ENCODE data around the gene NEURL1B. TPM values are rescaled to one million over a fixed set of nuclear protein-coding genes. Genes with fewer than 3 reads are reported as not detected.

NEURL1B gene
- total RNA-seq, 1 experiment from 2014 or later: 0.32 TPM

- in situ Hi-C loops (cut with HindIII; ENCODE audit: low pct_unique_long_range_greater_than_20kb, low sequenced_read_pairs): no loop called here
- no peak for DNase-seq (ENCODE audit: low read depth, low spot score)
Measured at GRCh38 chr5:172725273-172725672, 84.2 kb downstream of the NEURL1B start.

DNA sequence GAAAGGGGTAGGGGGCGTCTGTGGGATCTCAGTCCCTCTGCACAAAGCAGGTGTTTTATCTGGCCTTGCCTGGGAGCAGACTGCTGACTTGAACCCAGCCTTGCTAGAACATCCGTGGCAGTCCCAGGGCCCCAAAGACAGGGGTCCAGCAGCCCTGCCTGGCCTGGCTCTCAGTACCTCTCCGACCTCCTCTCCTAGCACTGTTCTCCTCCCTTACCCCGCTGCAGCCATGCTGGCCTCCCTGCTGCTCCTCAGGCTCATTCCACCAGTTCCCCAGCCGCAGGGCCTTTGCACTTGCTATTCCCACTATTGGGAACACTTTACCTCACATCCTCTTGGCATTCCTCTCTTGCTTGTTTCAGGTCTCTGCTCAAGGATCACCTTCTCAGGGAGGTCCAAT, 84.7 kb downstream of the NEURL1B start:
- no peak for DNase-seq (ENCODE audit: low read depth, low spot score)
- in situ Hi-C loops (cut with HindIII; ENCODE audit: low pct_unique_long_range_greater_than_20kb, low sequenced_read_pairs): no loop called here

DNA sequence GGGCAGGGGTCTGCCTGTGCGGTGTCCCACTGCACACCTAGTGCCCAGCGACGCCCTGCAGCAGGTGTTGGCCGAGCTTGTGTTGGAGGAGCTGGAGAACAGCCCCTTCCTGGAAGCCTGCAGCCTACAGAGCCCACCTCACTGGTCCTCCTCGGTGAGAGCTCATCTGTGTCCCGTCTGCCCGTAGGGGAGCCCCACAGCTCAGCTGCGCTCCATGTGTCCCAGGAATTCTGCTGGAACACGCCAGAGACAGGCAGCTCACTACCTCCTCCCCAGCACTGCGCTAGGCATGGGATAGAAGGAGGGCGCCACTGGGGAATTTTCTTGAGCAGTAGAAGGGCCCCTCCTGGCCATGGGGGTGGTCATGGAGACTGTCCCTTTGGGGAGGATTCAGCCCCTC, 85.9 kb downstream of the NEURL1B start:
- no peak for DNase-seq (ENCODE audit: low read depth, low spot score)
- in situ Hi-C loops (cut with HindIII; ENCODE audit: low pct_unique_long_range_greater_than_20kb, low sequenced_read_pairs): no loop called here

GRCh38 chr5:172727551-172727950, 86.5 kb downstream of the NEURL1B start:
- in situ Hi-C loops (cut with HindIII; ENCODE audit: low pct_unique_long_range_greater_than_20kb, low sequenced_read_pairs): no loop called here
- no peak for DNase-seq (ENCODE audit: low read depth, low spot score)

GRCh38 chr5:172728481-172729241, 87.6 kb downstream of the NEURL1B start:
- DNase-seq (ENCODE audit: low read depth, low spot score): no peak
- in situ Hi-C loops (cut with HindIII; ENCODE audit: low pct_unique_long_range_greater_than_20kb, low sequenced_read_pairs): no loop called here

GRCh38 chr5:172729588-172729987, 88.5 kb downstream of the NEURL1B start:
- no peak for DNase-seq (ENCODE audit: low read depth, low spot score)
- in situ Hi-C loops (cut with HindIII; ENCODE audit: low pct_unique_long_range_greater_than_20kb, low sequenced_read_pairs): no loop called here

GRCh38 chr5:172730222-172730621, 89.2 kb downstream of the NEURL1B start:
- DNase-seq (ENCODE audit: low read depth, low spot score): no peak
- in situ Hi-C loops (cut with HindIII; ENCODE audit: low pct_unique_long_range_greater_than_20kb, low sequenced_read_pairs): no loop called here

- in situ Hi-C loops (cut with HindIII; ENCODE audit: low pct_unique_long_range_greater_than_20kb, low sequenced_read_pairs): no loop called here
- DNase-seq (ENCODE audit: low read depth, low spot score): no peak
Measured at GRCh38 chr5:172730981-172731679, 90.1 kb downstream of the NEURL1B start.

GRCh38 chr5:172731680-172732074, 90.6 kb downstream of the NEURL1B start:
- in situ Hi-C loops (cut with HindIII; ENCODE audit: low pct_unique_long_range_greater_than_20kb, low sequenced_read_pairs): no loop called here
- no peak for DNase-seq (ENCODE audit: low read depth, low spot score)

DNA sequence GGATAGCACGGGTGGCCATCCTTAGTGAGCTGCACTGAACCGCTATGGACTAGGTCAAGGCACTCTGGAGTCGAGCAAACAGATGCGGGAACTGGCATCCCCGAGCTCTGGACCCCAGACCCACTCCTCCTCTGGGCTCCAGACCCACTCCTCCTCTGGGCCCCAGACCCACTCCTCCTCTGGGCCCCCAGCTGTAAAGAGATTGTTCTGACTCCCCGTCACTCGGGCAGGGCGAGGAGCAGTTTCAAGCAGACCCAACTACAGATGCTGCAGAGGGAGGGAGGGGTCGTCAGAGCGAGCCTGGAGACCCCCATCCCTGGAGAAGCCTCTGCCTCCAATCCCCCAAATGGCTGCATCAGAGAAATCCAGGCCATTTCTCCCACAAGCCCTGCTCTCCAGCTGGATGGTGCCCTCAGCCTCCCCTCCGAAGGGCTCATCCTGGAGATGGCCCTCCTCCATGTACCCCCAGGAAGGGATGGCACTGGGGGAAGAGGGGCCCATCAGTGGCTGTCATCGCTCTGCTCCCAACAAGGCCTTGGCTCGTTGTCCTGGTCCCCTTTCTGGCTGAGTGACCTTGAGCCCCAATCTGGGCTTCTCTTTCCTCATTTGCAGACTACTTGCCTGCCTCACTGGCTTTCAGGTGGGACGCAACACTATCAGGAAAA, 91.3 kb downstream of the NEURL1B start:
- in situ Hi-C loops (cut with HindIII; ENCODE audit: low pct_unique_long_range_greater_than_20kb, low sequenced_read_pairs): no loop called here
- no peak for DNase-seq (ENCODE audit: low read depth, low spot score)

- no peak for DNase-seq (ENCODE audit: low read depth, low spot score)
- in situ Hi-C loops (cut with HindIII; ENCODE audit: low pct_unique_long_range_greater_than_20kb, low sequenced_read_pairs): no loop called here
Measured at GRCh38 chr5:172733131-172733973, 92.3 kb downstream of the NEURL1B start.

DNA sequence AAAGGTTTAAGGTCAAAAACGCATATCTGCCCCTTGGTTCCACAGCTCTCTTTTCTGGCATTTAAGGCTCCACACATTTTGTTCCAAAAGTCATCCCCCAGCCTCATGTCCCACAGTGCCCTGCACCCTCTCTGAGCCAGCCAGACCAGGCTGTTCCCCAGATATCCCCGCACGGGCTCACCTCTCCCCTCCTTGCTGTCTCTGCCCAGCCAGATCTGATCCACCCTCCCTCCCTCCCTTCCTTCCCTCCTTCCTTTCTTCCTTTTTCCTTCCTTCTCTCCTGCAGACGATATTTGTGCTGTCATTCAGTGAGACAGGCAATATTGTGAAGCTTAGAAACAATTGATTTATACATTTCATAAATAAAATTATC, 92.9 kb downstream of the NEURL1B start:
- in situ Hi-C loops (cut with HindIII; ENCODE audit: low pct_unique_long_range_greater_than_20kb, low sequenced_read_pairs): no loop called here
- DNase-seq (ENCODE audit: low read depth, low spot score): no peak

GRCh38 chr5:172735141-172735831, 94.2 kb downstream of the NEURL1B start:
- in situ Hi-C loops (cut with HindIII; ENCODE audit: low pct_unique_long_range_greater_than_20kb, low sequenced_read_pairs): no loop called here
- DNase-seq (ENCODE audit: low read depth, low spot score): no peak

DNA sequence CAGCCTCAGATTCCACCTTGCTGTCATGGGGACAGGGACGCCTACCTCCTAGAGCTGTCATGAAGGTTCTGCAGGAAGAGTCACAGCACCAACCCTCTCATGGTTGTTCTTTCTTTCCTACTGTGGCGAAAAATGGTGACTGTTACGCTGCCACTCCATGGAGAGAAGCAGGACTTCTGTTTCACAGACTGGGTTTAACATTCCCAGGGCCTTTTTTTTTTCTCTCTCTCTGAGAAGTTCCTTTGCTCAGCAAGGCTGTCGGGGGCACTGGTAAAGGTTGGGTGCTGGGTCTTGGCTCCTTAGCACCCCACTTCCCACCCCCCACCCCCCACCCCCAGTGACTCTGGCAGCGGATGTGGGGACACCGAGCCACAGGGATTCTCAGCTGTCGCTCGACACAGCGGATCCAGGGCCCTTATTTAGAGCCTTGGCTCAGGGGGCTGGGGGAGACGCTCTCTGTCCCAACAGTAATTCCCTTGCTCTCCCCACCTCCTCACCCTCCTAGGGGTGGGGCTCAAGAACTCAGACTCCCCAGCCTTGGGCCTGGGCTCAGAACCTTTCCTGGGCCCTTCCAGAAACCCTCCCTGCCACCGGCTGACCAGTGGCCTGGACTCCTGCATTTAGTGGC, 95.6 kb downstream of the NEURL1B start:
- in situ Hi-C loops (cut with HindIII; ENCODE audit: low pct_unique_long_range_greater_than_20kb, low sequenced_read_pairs): no loop called here

DNA sequence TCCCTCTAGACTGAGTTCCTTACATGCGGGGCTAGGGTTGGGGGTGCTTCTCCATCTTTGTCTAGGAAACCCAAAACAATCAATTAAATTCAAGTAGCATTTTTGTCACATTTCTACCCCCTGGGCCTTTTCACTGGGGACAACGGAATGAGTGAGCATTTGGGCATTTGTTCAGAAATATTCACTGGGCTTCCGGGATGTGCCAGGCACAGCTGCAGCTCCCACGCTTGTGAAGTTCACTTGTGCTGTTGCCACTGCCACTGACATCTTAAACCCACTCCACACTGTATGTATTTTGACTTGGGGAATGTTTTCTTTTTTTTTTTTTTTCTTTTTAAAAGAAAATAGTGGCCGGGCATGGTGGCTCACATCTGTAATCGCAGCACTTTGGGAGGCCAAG, 98.3 kb downstream of the NEURL1B start:
- in situ Hi-C loops (cut with HindIII; ENCODE audit: low pct_unique_long_range_greater_than_20kb, low sequenced_read_pairs): no loop called here
- DNase-seq (ENCODE audit: low read depth, low spot score): no peak

More for the DNA sequence above, 95.6 kb downstream of the NEURL1B start:
- DNase-seq (ENCODE audit: low read depth, low spot score): peak; percentile 19

- in situ Hi-C loops (cut with HindIII; ENCODE audit: low pct_unique_long_range_greater_than_20kb, low sequenced_read_pairs): no loop called here
- no peak for DNase-seq (ENCODE audit: low read depth, low spot score)
Measured at GRCh38 chr5:172740428-172741205, 99.6 kb downstream of the NEURL1B start.
